NCI-H146 (cell line): ENCODE results near the gene PXMP2.
"Not testable (repeated sequence)": the region's sequence is repeated elsewhere in the genome, so short reads cannot be mapped to it uniquely, and the experiment has no call there.

Experiments used
- DNase-seq: peaks from one replicate; lab custom pipeline; 2025; lab: John Stamatoyannopoulos, UW

PXMP2 gene

GRCh38 chr12:132660052-132660451 is 27.3 kb upstream of the PXMP2 start:
- no peak for DNase-seq

- no peak for DNase-seq
Measured at GRCh38 chr12:132660996-132661395, 26.4 kb upstream of the PXMP2 start.

DNA sequence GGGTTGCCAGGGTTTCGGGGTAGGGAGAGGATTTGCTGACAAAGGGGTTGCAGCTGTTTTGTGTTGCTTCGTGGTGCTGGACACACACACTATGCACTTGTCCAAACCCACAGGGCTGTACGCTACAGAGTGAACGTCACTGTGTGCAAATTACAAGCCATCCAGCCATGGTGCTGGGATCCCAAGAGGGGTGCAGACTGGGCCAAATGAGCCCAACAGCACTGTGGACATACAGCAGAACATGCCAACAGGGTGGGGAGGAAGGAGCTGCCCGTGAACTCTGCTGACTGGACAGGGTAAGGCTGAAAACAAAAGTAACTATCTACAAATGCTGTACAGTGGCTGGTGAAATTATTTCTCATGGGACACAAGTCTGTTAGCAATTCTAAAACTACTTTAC is 25.4 kb upstream of the PXMP2 start:
- DNase-seq: no peak

GRCh38 chr12:132662901-132663755 is 24.3 kb upstream of the PXMP2 start:
- no peak for DNase-seq

DNA sequence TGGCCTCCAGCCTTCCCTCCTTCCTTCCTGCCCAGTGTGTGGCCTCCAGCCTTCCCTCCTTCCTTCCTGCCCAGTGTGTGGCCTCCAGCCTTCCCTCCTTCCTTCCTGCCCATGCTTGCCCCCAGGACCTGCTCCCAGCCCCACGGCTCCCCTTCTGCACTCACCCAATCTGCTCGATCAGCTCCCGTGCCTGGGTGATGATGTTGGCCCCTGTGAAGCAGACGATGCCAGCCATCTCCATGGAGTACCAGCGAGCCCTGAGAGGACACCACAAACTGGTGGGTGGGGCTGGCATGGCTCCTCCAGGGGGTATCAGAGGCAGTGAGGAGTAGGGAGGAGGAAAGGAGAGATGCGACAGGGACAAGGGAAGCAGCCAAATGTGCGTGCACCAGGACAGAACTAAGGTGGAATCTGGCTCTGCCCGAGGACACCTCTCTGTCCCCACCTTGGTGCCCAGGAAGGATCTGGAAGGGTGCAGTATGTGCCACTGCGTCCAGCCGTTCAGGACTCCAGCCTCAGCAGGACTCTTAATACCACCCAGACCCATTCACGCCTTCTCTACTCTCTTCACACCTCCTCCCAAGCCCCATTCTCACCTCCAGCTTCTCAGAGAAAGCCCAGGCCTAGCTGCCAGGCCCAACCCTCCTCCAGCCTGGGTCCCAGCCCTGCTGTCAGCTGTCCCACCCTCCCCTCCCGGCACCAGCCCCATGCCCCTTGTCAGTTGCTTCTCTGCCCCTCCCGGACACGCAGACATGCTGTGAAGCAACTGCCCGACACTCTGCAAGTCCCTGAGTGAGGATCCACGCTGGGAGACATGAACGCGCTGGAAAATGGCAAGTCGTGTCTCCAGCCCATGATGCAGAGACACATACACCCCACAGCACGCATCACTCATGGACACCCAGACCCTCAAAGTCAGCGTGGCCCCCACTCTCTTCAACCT is 22.9 kb upstream of the PXMP2 start:
- no peak for DNase-seq

GRCh38 chr12:132665149-132665491 is 22.3 kb upstream of the PXMP2 start:
- DNase-seq: no peak

DNA sequence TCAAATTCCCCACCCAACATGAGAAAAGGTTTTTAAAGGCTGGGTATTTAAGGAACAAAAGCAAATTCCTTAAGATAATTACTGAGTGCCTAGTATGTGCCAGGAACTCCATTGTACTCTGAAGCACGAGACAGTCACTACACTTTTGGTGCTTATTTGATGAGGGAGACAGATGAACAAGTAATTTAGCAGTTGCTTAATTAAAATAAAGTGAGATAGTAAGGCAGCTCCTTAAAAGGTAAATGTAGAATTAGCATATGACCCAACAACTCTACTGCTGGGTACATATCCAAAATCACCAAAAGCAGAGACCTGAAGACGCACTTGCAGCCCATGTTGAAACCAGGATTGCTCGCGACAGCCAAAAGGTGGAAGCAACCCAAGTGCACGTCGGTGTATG is 21.6 kb upstream of the PXMP2 start:
- no peak for DNase-seq

GRCh38 chr12:132668191-132669088 is 18.9 kb upstream of the PXMP2 start:
- DNase-seq: no peak

GRCh38 chr12:132669166-132669879 is 18.1 kb upstream of the PXMP2 start:
- no peak for DNase-seq

DNA sequence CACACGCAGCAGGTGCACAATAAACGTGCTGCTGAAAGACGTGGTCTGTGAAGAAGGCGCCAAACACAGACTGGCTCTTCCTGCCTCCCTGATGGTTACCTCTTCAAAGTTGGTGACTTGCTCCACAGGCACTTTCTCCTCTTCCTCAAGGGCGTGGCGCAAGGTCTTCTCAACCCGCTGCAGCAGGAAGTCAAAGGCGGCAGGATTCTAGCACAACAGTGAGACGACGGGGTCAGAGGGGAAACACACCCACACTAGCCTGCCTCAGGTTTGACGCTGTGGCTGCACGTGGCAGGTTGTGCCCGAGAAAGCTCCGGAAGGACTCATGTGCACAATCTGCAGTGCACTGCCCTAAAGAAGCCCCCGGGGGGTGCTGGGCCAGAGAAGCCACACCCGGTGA is 15.3 kb upstream of the PXMP2 start:
- no peak for DNase-seq

- no peak for DNase-seq
Measured at GRCh38 chr12:132672678-132673077, 14.7 kb upstream of the PXMP2 start.

DNA sequence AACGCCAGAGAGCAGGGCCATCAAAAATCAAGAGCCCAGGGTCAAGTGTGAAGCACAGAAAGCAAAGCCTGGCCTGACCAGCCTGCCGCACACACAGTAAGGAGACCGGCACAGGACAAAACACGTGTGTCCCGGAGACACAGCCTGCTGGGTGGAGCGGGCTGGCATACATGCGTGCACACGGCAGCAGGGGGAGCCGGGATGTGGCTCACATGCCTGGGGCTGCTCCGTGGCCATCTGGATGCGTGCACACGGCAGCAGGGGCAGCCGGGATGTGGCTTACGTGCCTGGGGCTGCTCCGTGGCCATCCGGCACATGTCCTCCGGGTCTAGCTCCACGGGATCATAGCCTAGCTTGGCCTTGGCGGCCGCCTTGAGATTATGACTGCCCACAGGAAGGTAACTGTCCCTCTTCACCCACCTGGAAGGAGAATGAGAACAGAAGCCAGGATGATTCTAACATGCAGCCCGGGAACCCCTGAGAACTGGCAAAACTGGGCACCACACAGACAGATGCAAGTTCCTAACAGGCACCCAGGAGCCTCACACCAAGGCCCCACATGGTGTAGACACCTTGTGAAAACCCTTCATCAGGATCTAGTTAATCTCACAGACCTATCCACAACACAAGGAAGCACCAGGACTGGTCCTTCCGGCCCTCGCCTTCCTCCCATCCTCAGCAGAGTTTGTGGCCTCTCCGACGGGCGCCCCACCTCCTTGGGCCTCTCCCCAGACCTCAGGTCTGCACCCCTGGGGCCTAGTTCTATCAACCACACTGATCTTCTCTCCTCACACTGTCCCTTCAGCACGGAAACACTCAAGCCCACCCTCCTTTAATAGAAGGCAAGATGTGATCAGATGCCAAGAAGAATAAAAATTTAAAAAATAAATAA is 13.9 kb upstream of the PXMP2 start:
- DNase-seq: no peak

DNA sequence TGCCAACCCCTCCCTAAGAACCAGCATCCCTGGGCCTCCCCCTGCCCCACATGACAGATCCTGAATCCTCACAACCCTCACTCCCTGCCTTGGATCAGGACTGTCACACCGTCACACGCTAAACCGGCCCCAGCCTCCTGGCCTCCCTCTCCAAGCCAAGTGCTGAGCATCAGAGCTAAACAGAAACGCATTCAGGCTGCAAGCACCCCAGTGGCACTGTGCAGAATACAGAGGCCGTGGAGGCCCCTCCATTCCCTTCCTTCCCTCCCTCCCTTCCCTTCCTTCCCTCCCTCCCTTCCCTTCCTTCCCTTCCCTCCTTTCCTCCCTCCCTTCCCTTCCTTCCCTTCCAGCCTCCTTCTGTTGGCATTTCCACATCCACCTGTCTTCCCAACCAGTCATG is 12.8 kb upstream of the PXMP2 start:
- no peak for DNase-seq

DNA sequence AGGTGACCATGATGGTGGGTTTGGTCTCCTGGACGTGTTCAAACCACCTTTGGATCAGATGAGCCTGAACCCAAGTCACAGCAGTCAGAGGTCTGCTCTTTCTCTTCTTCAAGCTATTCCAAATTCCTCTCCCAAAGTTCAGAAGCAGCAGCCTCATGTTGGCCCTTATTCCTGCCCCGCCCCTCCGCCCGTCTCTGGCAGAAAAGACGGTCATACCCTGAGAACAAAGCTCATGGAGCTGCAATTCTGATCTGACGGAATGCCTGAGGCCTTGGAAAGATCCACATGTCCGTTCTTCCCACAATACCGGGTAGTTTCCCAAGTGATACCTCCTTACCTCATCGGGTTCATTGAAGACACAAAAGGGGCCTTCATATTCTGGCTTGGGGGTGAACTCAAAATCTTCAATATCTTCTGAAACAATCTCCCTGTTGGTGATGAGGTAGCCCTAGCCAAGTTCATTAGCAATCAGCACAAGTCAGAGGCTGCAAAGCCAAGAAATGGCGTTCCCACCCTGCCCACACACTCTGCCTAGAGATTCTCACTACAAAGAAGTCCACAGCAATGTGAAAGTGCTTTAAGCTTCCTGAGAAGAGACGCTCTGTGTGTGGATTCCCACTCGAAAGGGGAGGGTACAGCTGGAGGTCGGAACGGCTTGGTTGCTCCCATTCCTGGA is 11.5 kb upstream of the PXMP2 start:
- no peak for DNase-seq

- DNase-seq: no peak
Measured at GRCh38 chr12:132677492-132677891, 9.9 kb upstream of the PXMP2 start.

DNA sequence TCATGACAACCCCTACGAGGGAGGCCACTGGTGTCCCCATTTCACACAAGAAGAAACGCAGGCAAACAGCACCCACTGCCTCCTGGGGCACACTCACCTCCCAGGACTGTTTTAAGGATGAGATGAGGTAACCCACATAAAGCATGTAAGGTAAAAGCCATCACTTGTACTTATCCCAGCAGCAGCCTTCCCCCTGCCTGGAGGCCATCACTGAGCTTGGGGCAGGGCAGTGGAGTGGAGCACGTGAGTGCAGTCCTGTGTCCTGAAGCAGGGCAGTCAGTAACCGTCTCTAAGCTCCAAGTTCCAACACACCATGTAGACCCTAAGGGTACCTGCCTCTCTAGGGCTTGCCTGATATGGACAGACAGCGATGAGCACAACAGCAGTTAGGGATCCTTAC is 2.0 kb upstream of the PXMP2 start:
- DNase-seq: no peak

DNA sequence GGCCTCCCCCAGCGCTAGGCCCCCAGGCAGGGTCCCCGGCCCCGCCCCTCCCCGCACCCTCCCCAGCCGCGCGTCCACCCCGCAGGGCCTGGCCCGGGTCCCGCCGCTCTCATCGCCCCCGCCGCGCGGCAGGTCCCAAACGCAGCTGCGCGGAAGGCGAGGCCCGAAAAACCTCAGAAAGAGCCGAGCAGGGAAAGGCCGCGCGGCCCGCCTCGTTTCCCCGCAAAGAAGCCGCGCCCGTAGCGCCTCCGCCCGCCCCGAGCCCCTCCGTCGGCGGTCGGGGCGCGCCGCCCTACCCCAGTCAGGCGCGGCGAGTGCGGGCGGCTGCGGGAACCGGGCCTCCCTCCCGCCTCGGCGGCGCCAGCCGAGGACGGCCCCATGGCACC is 569 bp upstream of the PXMP2 start:
- DNase-seq: peak; percentile 62

GRCh38 chr12:132689227-132689626 is 1.8 kb downstream of the PXMP2 start:
- no peak for DNase-seq

- no peak for DNase-seq
Measured at GRCh38 chr12:132690112-132690511, 2.7 kb downstream of the PXMP2 start.

DNA sequence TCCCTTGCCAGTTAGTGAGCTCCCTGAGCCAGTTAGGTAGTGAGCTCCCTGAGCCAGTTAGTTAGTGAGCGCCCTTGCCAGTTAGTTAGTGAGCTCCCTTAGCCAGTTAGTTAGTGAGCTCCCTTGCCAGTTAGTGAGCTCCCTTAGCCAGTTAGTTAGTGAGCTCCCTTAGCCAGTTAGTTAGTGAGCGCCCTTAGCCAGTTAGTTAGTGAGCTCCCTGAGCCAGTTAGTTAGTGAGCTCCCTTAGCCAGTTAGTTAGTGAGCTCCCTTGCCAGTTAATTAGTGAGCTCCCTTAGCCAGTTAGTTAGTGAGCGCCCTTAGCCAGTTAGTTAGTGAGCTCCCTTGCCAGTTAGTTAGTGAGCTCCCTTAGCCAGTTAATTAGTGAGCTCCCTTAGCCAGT is 4.6 kb downstream of the PXMP2 start:
- DNase-seq: not testable (repeated sequence)
